Stimulated activated CD4-positive, alpha-beta T cell treated with anti-CD3 and anti-CD28 coated beads, Interleukin-12 subunit alpha, Interleukin-12 subunit beta, amount 100 ng/mL, for 4 hours (primary cell): ENCODE measurements around the gene GPR183.
"Not testable (repeated sequence)": the region's sequence is repeated elsewhere in the genome, so short reads cannot be mapped to it uniquely, and the experiment has no call there.

Experiments used
- DNase-seq: peaks from one replicate; pipeline ENCODE4 v3.0.0-alpha.2; 2020

Gene GPR183

GRCh38 chr13:99265821-99266426 lies 41.3 kb downstream of the GPR183 start:
- DNase-seq, result no peak

DNA sequence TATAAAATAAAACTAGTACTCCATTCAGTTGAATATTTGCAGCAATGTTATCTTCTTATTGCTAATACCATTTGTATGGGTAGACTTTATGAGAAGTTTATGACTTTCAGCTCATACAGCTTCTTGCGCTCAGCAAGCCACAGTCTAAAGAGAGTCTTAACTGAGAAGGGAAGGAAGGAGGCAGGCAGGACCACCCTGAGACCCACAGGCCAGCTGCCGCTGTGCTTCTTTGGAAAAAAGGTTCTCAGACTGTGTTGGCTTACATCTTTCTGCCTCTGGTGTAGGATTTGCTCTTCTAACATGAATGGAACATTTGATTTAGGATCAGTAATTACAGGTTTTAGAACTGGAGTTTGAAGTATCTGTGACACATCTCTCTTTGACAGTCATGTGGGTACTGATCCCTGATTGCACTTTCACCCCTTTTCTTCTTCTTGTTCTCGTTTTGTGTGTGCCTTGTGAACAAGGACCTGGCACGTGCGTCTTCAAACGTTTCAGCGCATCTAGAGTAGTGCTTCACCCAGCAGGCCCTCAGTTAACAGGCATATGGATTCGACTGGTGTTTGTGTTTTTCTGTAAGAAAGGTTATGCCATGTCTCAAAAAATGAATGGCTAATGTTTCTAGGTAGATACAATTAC lies 41.9 kb downstream of the GPR183 start:
- peak; percentile 39 for DNase-seq

GRCh38 chr13:99264051-99264450 lies 43.1 kb downstream of the GPR183 start:
- DNase-seq, result no peak

DNA sequence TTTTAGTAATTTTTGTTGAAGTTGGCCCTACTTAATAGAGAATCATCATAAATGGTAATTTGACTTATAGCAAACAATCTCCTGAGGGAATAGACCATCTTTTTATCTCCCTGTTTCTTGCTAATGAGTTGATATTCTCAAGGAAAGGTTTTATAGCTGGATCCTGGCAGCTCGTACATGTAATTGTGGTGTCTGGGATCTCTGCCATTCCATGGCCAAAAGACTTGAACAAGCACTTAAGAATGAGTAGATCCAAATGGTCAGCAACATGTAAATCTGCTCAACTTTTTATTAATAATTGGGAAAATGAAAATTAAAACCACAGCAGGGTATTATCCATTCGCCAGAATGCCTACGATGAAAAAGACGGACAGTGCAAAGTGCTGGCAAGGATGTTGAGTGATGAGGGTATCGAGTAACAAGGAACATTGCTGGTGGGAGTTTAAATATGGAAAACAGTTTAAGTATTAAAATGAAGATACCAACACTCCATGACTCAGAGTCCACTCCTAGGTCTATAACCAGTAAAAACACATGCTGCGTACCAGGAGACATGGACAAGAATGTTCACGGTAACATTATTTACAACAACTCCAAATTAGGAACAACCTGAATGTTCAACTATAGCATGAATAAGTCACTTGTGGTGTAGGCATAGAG lies 43.9 kb downstream of the GPR183 start:
- DNase-seq, result no peak

DNA sequence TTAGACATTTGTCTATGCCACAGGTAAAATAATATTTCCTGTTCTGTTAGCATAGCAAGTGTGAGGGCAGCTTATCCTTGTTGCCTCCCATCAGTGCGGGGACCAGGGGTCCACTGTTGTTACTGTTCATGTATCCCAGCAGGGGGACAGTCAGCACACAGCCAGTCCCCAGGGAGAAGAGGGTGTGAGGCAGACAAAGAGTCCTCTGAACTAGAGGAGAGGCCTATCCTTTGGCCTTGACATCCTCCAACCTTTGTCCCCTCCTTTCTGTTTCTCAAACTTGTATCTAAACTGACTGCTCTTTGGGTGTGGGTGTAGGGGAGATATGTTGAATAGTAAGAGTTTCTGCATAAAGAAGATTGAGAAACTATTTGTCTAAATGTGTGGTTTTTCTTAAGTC lies 46.1 kb downstream of the GPR183 start:
- DNase-seq, result no peak

DNA sequence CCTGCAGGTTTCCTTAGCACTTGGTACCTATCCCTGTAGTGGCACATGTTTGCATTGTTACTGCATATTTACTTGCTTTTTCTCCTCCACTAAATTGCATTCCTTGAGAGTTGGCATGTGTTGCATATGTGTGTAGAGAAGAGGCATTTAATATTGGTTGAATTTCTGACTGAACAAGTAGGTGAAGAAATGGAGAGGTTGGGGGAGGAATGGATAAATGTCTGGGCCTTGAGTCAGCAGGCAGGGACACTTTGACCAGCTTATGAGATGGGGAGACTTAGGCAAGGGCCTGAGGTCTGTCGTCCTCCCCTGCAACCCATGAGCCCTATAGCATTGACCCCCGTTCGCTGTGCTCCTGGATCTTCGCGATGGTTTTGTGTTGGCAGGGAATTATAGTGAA lies 47.0 kb downstream of the GPR183 start:
- DNase-seq, result no peak

DNA sequence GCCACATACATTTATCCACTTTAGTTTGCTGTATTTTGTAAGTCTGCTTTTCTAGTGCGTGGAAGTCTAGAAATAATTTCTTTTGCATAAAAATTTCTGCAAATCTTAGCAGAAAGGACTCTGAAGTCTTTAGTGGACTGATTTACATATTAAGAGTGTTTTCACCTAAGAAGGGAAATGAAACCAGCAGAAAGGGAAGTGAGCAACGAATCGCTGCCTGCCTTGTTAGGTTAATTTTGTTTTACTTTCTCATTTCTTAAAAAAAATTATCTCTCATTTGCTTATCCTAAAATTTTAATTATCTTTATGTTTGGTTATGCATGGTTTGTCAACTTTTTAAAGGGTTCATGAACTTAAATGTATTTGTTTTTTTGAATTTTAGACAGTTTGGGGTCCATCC lies 48.3 kb downstream of the GPR183 start:
- DNase-seq, result no peak

GRCh38 chr13:99258210-99258860 lies 48.9 kb downstream of the GPR183 start, which contains the start of gene GPR18:
TSS of gene GPR18 (minus strand) at chr13:99258379. CDS start at chr13:99255872, 2,507 bp downstream.
- DNase-seq, result no peak

GRCh38 chr13:99257291-99257690 lies 49.9 kb downstream of the GPR183 start:
- DNase-seq, result no peak

- no peak for DNase-seq
Observed at GRCh38 chr13:99256709-99257108, 50.5 kb downstream of the GPR183 start.

DNA sequence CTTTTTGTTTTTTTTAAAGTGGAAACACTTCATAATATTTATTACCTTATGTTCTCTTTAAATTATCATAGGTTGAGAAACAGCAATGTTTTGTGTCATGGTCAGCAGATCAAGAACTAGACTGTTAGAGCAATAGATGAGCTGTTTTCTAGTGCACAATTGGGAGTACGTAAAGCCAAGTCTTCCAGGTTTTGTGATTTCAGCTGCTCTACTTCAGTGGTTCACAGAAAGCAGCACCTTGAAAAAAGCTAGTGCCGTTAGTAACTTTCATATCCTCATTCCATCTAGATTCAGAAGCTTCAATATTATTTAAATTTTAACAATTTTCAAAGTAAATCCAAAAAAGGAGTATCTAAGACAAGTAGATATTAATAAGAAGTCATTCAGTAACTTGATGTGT lies 50.9 kb downstream of the GPR183 start:
- no peak for DNase-seq

GRCh38 chr13:99255271-99255670 lies 51.9 kb downstream of the GPR183 start:
- no peak for DNase-seq

GRCh38 chr13:99254830-99255229 lies 52.4 kb downstream of the GPR183 start:
- no peak for DNase-seq

DNA sequence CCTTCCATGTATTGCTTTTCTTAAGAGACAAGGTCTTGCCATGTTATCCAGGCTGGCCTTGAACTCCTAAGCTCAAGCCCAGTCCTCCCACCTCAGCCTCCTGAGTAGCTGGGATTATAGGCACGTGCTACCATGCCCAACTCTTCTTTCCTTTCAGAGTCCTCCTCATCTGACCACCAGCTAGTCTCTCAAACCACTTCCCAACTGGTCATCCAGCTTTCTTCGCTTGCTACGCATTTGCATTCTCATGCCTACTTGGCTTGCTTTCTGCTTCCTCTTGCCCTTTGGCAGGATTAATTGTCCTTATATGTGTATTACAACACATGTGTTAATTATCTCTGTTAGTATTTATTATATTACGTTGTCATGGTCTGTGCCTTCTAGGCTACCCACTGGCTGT lies 55.3 kb downstream of the GPR183 start:
- no peak for DNase-seq

GRCh38 chr13:99250982-99251825 lies 56.0 kb downstream of the GPR183 start:
- DNase-seq, result no peak

- not testable (repeated sequence) for DNase-seq
Observed at GRCh38 chr13:99249606-99250005, 57.6 kb downstream of the GPR183 start.

DNA sequence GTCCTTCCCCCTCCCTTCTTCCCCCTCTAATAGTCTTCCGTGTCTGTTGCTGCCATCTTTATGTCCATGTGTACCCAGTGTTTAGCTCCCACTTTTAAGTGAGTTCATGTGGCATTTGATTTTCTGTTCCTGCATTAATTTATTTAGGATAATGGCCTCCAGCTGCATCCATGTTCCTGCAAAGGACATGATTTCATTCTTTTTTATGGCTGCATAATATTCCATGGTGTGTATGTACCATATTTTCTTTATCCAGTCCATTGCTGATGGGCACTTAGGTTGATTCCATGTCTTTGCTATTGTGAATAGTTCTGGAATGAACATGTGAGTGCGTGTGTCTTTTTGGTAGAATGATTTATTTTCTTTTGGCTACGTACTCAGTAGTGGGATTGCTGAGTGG lies 58.0 kb downstream of the GPR183 start:
- DNase-seq, result not testable (repeated sequence)

DNA sequence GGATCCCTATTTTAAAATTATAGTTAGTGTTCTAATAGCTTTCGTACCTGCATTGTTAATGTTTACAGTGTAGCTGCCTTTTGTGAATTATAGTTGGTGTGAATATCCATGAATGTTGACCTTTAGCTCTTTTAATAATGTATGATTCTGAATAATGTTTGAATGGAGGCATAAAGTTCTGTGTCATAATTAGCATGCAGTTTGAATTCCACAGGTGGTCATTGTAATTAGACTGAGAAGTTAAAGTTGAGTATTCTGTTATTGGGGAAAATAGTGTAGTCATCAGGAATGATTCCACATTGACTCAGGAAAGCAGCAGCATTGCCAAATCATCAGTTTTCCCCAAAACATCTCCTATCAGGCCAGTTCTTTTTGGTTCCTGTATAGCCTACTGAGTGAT lies 61.1 kb downstream of the GPR183 start:
- DNase-seq, result no peak
